ENCODE results near the gene EIF4E3.

GRCh38 chr3:71652781-71653413 lies 72.3 kb downstream of the EIF4E3 start:
- TF ChIP-seq MXI1 (IDR thresholded peaks at IDR 0.05; ENCODE audit: low read depth, low read length) = no peak
- TF ChIP-seq CTCF (IDR thresholded peaks at IDR 0.05 in 2 of 3, conservative IDR thresholded peaks at IDR 0.05 in 1 of 3; ENCODE audit: control insufficient read depth in 2 of 3, extremely low read depth in 1 of 3, insufficient read depth in 1 of 3, low read depth in 3 of 3, low read length in 3 of 3) = peak in 1 of 3 experiments; percentile 56; a peak in 4 of 6 replicates
- TF ChIP-seq USF2 (IDR thresholded peaks at IDR 0.05; ENCODE audit: borderline replicate concordance, low read depth, low read length) = no peak
- no peak for TF ChIP-seq STAT3 (IDR thresholded peaks at IDR 0.05; ENCODE audit: low read depth, low read length)
- no peak for TF ChIP-seq IRF4 (IDR thresholded peaks at IDR 0.05; ENCODE audit: low read depth, low read length)
- TF ChIP-seq PKNOX1 (IDR thresholded peaks at IDR 0.05) = no peak
- no peak for TF ChIP-seq PML (IDR thresholded peaks at IDR 0.05; ENCODE audit: low read length)
- TF ChIP-seq CHD2 (IDR thresholded peaks at IDR 0.05; ENCODE audit: borderline replicate concordance, low read depth, low read length) = no peak

All from GM12878 (cell line).